HCT116 (cell line): ENCODE results near the gene SOX15. TPM values are rescaled to one million over a fixed set of nuclear protein-coding genes. Genes with fewer than 3 reads are reported as not detected.

ENCODE experiments used
- ATAC-seq: fragments of 200-7000 bp; cut with Tn5 transposase; 2 replicates; pipeline ENCODE4 v1.9.1; 2020; ENCODE audit warnings: mild to moderate bottlenecking, moderate library complexity
- BruUV-seq: library from RNA; stranded (reverse); fragments of 400-500 nt; replicated peaks from 2 replicates; lab custom pipeline; 2021; lab: Mats Ljungman, UMichigan
- CTCF ChIA-PET: fragments of 300-600 bp; sonication (Branson Sonifier 250); formaldehyde crosslinking; loops from one replicate; lab custom pipeline; 2021; ENCODE audit warnings: antibody characterized with exemption; lab: Charles Lee
- POLR2A ChIA-PET: fragments of 300-600, 350-600 bp; sonication (Branson Sonifier 250); formaldehyde crosslinking; loops from one replicate; lab custom pipeline; 2021; ENCODE audit warnings: antibody characterized with exemption; lab: Charles Lee
- RAD21 ChIA-PET, 2 experiments: fragments of 300-600 bp; sonication (Branson Sonifier 250); formaldehyde crosslinking; loops; one replicate each; lab custom pipeline; 2023; ENCODE audit warnings: low total read pairs in 2 of 2; ENCODE audit not compliant: uncharacterized antibody in 2 of 2, unreplicated experiment in 2 of 2, low non-redundant PET in 1 of 2; lab: Charles Lee
- DNase-seq: peaks from one replicate; pipeline ENCODE4 v3.0.0-alpha.2; 2010; ENCODE audit warnings: low read depth, low spot score
- H2AFZ ChIP-seq: fragments of 200-600 bp; shearing (Covaris generic), sonication (generic); 2 replicates; pipeline ENCODE4 v1.6.1; 2017; ENCODE audit warnings: low read depth, mixed run types, mixed read lengths, antibody characterized with exemption, low read length; ENCODE audit not compliant: poor library complexity, severe bottlenecking
- H3K27ac ChIP-seq: 2 replicates; pipeline ENCODE4 v1.5.1; 2012; ENCODE audit warnings: low read depth, low read length
- H3K27me3 ChIP-seq: fragments of 200-600 bp; sonication (generic); 2 replicates; pipeline ENCODE4 v1.6.1; 2016; ENCODE audit warnings: mixed run types, low read length, mixed read lengths; ENCODE audit not compliant: insufficient read depth
- H3K36me3 ChIP-seq, 2 experiments: fragments of 200-500 bp in 1 of 2; fragments of 200-600 bp in 1 of 2; sonication (Bioruptor generic) in 1 of 2; sonication (generic) in 1 of 2; 2 replicates each; pipeline versions ENCODE4 v1.5.1 to v1.6.1; 2014 to 2016; ENCODE audit warnings: low read length in 2 of 2, inconsistent platforms in 1 of 2, mixed read lengths in 1 of 2, mixed run types in 1 of 2; ENCODE audit not compliant: insufficient read depth in 2 of 2, control insufficient read depth in 1 of 2
- H3K4me1 ChIP-seq, 2 experiments: fragments of 200-600 bp in 1 of 2; sonication (generic) in 1 of 2; 2 replicates each; pipeline versions ENCODE4 v1.5.1 to v1.6.1; 2012 to 2017; ENCODE audit warnings: low read length in 2 of 2, inconsistent platforms in 1 of 2, mild to moderate bottlenecking in 1 of 2, mixed read lengths in 1 of 2, mixed run types in 1 of 2, moderate library complexity in 1 of 2; ENCODE audit not compliant: insufficient read depth in 2 of 2, control insufficient read depth in 1 of 2
- H3K4me2 ChIP-seq: fragments of 200-600 bp; sonication (generic); 2 replicates; pipeline ENCODE4 v1.6.1; 2017; ENCODE audit warnings: mixed run types, low read length, mixed read lengths
- H3K4me3 ChIP-seq, 2 experiments: fragments of 200-600 bp in 1 of 2; sonication (generic) in 1 of 2; replicated peaks in 1 of 2; 2 replicates each; pipeline ENCODE4 v1.5.1; 2011 to 2016; ENCODE audit warnings: low read length in 2 of 2, control low read depth in 1 of 2, low read depth in 1 of 2, mild to moderate bottlenecking in 1 of 2, mixed read lengths in 1 of 2, mixed run types in 1 of 2
- H3K79me2 ChIP-seq: fragments of 200-600 bp; sonication (generic); 2 replicates; pipeline ENCODE4 v1.6.1; 2017; ENCODE audit warnings: mild to moderate bottlenecking, mixed run types, low read length, moderate library complexity, mixed read lengths; ENCODE audit not compliant: insufficient read depth
- H3K9ac ChIP-seq: fragments of 200-600 bp; sonication (generic); 2 replicates; pipeline ENCODE4 v1.6.1; 2016; ENCODE audit warnings: low read length, mixed read lengths
- H3K9me2 ChIP-seq: fragments of 200-600 bp; sonication (generic), shearing (Covaris generic); 2 replicates; pipeline ENCODE4 v1.6.1; 2017; ENCODE audit warnings: mixed run types, mild to moderate bottlenecking, moderate library complexity; ENCODE audit not compliant: insufficient read depth
- H3K9me3 ChIP-seq, 2 experiments: fragments of 200-500 bp in 1 of 2; fragments of 200-600 bp in 1 of 2; sonication (Bioruptor generic) in 1 of 2; sonication (generic) in 1 of 2; 2 replicates each; pipeline ENCODE4 v1.6.1; 2014 to 2017; ENCODE audit warnings: low read length in 2 of 2, mixed read lengths in 2 of 2, inconsistent platforms in 1 of 2, low read depth in 1 of 2, mild to moderate bottlenecking in 1 of 2, mixed run types in 1 of 2, moderate library complexity in 1 of 2; ENCODE audit not compliant: control insufficient read depth in 1 of 2, insufficient read depth in 1 of 2
- H4K20me1 ChIP-seq: fragments of 200-600 bp; sonication (generic), shearing (Covaris generic); 2 replicates; pipeline ENCODE4 v1.6.1; 2017; ENCODE audit warnings: mixed run types, mild to moderate bottlenecking, moderate library complexity; ENCODE audit not compliant: insufficient read depth
- CBX3 ChIP-seq: IDR thresholded peaks from 2 replicates; pipeline ENCODE4 v1.6.1; 2012; ENCODE audit warnings: low read depth
- POLR2A ChIP-seq: IDR thresholded peaks from 2 replicates; pipeline ENCODE4 v1.7.0; 2011; ENCODE audit warnings: borderline replicate concordance; ENCODE audit not compliant: insufficient read depth, insufficient read length; ENCODE audit errors: extremely low read depth
- RAD21 ChIP-seq: IDR thresholded peaks from 2 replicates; pipeline ENCODE4 v1.6.1; 2012; ENCODE audit warnings: low read depth, mild to moderate bottlenecking
- SIN3A ChIP-seq: IDR thresholded peaks from 2 replicates; pipeline ENCODE4 v1.6.1; 2012; ENCODE audit warnings: low read depth
- ZFX ChIP-seq: fragments of 450-650 bp; IDR thresholded peaks from 2 replicates; pipeline ENCODE4 v1.6.1; 2017
- intact Hi-C: fragments of 100-400 bp; cut with micrococcal nuclease; formaldehyde crosslinking; loops from 2 replicates; pipeline ENCODE4 v1.10.0; 2022
- total RNA-seq: library from RNA; stranded (reverse); gene quantifications from one replicate; pipeline ENCODE4 v1.2.1, GENCODE V29; 2021; ENCODE audit not compliant: unreplicated experiment

The SOX15 gene
- total RNA-seq, 1 experiment from 2014 or later = 0.69 TPM

DNA sequence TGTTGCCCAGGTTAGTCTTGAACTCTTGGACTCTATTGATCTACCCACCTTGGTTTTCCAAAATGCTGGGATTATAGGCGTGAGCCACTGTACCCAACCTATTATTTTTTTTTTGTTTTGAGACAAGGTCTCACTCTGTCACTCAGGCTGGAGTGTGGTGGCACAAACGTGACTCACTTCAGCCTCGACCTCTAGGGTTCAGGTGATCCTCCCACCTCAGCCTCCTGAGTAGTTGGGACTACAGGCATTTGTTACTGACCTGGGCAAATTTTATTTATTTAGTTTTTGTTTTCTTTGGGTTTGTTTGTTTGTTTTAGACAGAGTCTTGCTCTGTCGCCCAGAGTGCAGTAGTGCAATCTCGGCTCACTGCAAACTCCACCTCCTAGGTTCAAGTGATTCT lies 33.8 kb upstream of the SOX15 start:
- no peaks in the 10 kb centered on the region for H3K9me3 ChIP-seq
- H3K4me3 ChIP-seq = no peak overlapping the region
- BruUV-seq = no TSS peak
- intact Hi-C loops = no loop called here
- H4K20me1 ChIP-seq = no peaks in the 10 kb centered on the region
- H3K79me2 ChIP-seq = peaks cover 5% of the 10 kb centered on the region; the same call in 1 of the 2 replicates
- CTCF ChIA-PET = interaction anchor here (1.0 to 2.0 kb wide), 2 partner anchors 9 kb away, joined by 3 to 8 read pairs; partner anchors contain the start of gene FXR2
- H3K27ac ChIP-seq = no peak overlapping the region
- no peak for TF ChIP-seq CBX3
- TF ChIP-seq ZFX = no peak
- no peak for TF ChIP-seq POLR2A
- H2AFZ ChIP-seq = no peak overlapping the region
- DNase-seq = no peak
- peaks cover 4 to 13% of the 10 kb centered on the region in 2 experiments; a peak in 3 of 4 replicates for H3K4me1 ChIP-seq
- POLR2A ChIA-PET = no interaction called here
- H3K27me3 ChIP-seq = no peaks in the 10 kb centered on the region
- no peak overlapping the region for H3K9ac ChIP-seq
- RAD21 ChIA-PET = no interaction called here
- no peaks in the 10 kb centered on the region for H3K36me3 ChIP-seq
- no peaks in the 10 kb centered on the region for H3K9me2 ChIP-seq
- ATAC-seq = no peak
- no peak overlapping the region for H3K4me2 ChIP-seq

DNA sequence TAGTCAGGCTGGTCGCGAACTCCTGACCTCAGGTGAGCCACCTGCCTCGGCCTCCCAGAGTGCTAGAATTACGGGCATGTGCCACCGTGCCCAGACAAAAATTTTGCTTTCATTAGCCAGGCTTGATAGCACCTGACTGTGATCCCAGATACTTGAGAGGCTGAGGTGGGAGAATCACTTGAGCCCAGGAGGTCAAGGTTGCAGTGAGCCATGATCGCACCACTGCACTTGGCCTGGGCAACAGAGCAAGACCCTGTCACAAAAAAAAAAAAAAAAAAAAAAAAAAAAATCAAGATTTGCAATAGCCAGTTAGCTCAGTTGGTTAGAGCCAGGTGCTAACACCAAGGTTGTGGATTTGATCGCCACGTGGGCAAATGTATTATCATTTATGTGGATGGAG lies 30.9 kb upstream of the SOX15 start:
- H2AFZ ChIP-seq = no peak overlapping the region
- intact Hi-C loops = no loop called here
- POLR2A ChIA-PET = interaction anchor here (1.1 kb wide), 1 partner anchor 12 kb away, joined by 6 read pairs; no protein-coding TSS in a partner anchor

More for the DNA sequence above, 30.9 kb upstream of the SOX15 start:
- H3K4me3 ChIP-seq = no peak overlapping the region
- no peak overlapping the region for H3K9ac ChIP-seq
- no peaks in the 10 kb centered on the region for H3K27me3 ChIP-seq
- no peak for DNase-seq
- H3K36me3 ChIP-seq = no peaks in the 10 kb centered on the region
- H3K4me2 ChIP-seq = no peak overlapping the region
- TF ChIP-seq RAD21 = no peak
- no peak for TF ChIP-seq SIN3A
- no peak overlapping the region for H3K27ac ChIP-seq
- ATAC-seq = no peak
- no peaks in the 10 kb centered on the region for H3K9me2 ChIP-seq
- H3K4me1 ChIP-seq = peaks cover under 1 to 2% of the 10 kb centered on the region in 2 experiments; a peak in 3 of 4 replicates
- H3K79me2 ChIP-seq = no peaks in the 10 kb centered on the region
- H4K20me1 ChIP-seq = no peaks in the 10 kb centered on the region
- no TSS peak for BruUV-seq
- no peaks in the 10 kb centered on the region for H3K9me3 ChIP-seq
- CTCF ChIA-PET = no interaction called here
- RAD21 ChIA-PET = interaction anchor here in 1 of 2 experiments (1.2 kb wide), 1 partner anchor 55 kb away, joined by 3 read pairs; no protein-coding TSS in a partner anchor
